HG02870 (cell line): ENCODE results near the gene HIGD2B.
A peak's percentile ranks its signal among the peaks of the same experiment; 100 is the strongest.
"Not testable (repeated sequence)": the region's sequence is repeated elsewhere in the genome, so short reads cannot be mapped to it uniquely, and the experiment has no call there.

Source experiments
- ATAC-seq: cut with Tn5 transposase; IDR thresholded peaks from one replicate; pipeline ENCODE4 v1.9.1; 2021; ENCODE audit warnings: mild to moderate bottlenecking, moderate library complexity; ENCODE audit not compliant: unreplicated experiment

HIGD2B gene

DNA sequence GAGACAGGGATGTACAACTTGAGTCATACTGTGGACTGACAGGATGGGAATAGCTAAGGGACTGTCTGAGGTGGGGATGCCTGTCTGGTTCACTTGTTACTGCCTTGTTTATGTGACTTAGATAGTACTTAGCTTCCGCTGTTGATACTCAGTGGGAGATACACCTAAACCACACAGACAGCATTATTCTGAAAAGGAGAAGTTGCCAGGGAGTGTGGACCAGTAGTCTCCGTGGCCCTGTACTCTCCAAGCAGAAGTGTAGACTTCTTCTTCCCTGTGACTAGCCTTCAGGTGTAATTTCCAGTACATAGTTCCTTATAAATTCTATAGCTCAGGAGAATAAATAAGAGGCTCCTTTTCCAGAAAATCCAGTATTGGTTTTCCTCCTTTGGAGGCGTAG lies 5.1 kb downstream of the HIGD2B start:
- ATAC-seq: no peak

DNA sequence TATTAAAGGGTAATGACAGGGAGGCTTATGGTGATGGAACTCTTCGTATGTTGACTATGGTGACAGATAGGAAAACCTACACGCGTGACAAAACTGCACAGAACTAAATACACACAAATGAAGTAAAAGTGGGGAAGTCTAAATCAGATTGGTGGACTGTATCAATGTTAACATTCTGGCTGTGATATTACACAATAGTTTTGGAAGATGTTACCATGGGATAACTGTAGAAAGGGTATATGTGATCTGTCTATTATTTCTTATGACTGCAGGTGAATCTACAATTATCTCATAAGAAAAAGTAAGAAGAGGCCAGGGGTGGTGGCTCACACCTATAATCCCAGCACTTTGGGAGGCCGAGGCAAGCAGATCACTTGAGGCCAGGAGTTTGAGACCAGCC lies 9.1 kb downstream of the HIGD2B start:
- no peak for ATAC-seq

DNA sequence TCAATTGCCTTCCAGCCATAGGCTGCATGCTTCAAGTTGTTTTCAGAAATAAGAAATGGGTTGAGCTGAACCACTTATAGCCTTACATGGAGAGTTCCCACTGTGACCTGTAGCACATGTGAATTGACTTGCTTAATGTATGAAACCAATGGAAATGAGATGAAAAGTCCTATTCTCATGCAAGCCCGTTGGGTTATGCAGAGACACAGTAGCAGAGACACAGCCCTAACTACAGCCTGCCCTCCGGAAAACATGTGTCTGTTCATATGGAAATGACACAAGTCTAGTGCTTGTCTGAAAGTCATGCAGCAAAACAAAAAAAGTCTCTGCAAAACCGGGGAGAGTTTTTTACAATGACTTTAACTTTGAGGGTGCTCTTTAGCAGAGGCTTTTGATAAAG lies 14.5 kb downstream of the HIGD2B start:
- no peak for ATAC-seq

DNA sequence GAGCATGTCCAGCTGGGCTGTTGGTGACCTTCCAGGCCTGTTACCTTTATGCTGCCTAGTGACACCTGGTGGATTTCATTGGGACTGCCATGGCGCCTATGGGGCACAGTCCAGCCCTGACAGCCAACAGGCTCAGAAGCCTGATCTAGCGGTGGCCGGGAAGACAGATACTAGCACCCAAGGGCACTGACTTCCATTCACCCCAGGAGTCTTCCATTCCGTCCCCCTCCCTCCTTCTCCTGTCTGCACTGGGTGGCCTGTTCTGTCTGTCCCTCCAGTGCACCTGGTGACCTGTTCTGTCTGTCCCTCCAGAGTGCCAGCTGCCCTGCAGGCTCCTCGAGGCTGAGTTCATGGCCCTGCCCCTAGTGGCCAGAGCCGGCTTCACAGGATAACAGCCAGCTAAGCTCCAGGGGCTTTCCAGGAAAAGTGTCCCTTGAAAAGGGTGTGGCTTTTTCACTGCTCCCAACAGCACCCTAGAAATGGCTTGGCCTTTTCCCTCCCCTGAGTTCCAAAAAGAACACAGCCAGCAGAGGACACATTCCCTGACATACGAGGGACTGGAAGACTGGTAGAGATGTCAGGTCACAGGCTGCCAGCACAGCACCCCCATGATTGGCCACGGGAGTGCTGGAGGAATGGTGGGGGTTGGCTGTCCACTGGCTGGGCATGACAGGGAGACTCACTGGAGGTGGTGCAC lies 15.2 kb downstream of the HIGD2B start:
- peak; percentile 69 for ATAC-seq

DNA sequence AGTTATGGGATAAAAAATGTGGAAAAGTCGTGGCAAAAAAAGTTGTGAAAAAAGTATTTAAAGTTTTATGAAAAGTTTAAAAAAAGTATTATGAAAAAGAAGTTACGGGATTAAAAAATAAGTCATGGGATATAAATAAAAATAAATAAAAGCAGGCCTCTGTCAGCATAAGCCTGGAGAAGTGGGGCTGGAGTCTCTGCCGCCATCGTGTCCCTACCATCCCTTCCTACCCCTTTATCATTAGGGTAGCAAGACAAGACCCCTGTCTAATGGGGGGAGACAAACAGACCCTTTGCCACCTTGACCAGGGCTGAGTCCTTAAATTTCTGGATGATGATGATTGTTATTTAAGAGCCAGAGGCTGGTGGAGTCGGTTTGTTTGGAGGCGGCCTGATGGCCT lies 16.2 kb downstream of the HIGD2B start:
- not testable (repeated sequence) for ATAC-seq

DNA sequence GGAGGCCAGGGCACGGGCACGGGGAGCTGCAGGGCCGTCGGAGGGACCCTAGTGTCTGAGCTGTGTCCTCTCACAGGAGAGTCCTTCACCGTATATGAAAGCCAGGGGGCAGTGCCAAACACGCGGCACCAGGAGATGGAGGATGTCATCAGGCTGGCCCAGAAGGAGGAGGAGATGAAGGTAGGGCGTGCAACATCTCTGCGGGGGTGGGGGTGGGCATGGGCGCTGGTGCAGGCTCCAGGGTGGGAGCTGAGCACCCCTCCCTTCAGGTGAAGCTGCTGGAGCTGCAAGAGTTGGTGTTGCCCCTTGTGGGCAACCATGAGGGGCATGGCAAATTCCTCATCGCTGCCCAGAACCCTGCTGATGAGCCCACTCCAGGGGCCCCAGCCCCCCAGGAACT lies 20.3 kb downstream of the HIGD2B start:
- not testable (repeated sequence) for ATAC-seq

- ATAC-seq: not testable (repeated sequence)
Observed at GRCh38 chr15:72663931-72664330, 22.1 kb downstream of the HIGD2B start.

DNA sequence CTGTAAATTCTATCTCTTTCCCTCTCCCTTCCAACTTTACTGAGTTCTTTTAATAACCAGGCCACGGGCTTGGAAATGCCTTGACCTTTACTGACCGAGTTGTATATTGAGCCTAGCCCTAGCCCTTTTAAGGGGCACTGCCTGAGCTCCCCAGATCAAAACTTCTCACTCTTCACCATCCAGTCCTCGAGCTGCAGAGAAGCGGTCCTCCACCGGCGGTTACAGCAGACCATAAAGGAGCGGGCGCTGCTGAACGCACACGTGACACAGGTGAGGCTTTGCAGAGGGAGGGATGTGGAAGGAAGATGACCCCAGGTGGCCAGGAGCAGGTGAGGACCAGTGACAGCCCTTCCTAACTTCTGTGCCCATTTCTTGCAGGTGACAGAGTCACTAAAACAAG lies 24.9 kb downstream of the HIGD2B start:
- not testable (repeated sequence) for ATAC-seq

GRCh38 chr15:72656014-72656413 lies 30.0 kb downstream of the HIGD2B start:
- not testable (repeated sequence) for ATAC-seq

DNA sequence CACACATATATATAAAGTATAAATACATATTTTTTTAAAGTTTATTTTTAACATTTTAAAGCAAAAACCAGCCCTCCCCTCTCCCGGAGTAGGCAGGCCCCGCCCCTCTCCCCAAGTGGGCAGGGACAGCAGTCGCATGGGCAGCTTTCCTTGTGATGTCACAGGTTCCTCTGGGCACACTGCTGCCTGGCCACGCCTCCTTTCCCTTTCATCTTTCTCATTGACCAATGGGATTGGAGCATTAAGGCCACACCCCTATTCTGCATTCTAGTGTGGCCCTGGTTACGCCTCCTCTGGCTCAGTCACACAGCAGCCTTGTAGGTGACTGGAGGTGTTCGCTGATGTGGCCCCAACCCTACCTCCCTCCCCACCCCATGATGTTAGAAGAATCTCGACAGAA lies 31.6 kb downstream of the HIGD2B start, which contains the start of gene GOLGA6B:
Gene GOLGA6B (plus strand): TSS at position 301 of the 400 bp plus-strand sequence. CDS start 41 bp downstream, at position 342.
- ATAC-seq: not testable (repeated sequence)

DNA sequence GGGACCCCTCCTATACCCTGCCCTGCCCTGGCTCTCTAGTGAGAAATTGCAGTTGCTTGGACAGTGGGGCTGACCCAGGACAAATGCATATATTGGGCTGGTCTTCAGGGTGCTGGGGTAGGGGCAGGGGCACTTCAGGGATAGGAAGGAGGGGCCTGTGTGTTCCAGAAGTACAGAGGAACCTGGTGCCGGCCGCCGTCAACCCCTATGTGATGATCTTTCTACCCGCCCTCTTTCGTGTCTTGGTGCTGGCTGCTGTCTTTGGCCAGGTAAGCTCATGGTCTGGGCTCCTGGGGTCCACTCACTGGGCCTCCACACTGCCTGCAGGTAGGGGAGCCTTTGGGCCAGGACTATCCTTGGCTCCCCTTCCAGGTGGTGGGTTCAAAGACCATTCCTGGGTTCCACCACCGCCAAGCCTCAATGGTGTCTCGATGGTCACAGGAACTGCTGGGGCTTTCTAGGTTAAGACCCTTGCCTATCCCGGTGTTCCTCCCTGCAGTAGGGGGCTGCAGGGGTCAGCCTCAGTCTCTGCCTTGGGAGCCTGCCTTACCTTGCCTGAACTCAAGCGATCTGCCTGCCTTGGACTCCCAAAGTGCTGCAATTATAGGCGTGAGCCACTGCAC lies 37.2 kb downstream of the HIGD2B start:
- ATAC-seq: not testable (repeated sequence)

DNA sequence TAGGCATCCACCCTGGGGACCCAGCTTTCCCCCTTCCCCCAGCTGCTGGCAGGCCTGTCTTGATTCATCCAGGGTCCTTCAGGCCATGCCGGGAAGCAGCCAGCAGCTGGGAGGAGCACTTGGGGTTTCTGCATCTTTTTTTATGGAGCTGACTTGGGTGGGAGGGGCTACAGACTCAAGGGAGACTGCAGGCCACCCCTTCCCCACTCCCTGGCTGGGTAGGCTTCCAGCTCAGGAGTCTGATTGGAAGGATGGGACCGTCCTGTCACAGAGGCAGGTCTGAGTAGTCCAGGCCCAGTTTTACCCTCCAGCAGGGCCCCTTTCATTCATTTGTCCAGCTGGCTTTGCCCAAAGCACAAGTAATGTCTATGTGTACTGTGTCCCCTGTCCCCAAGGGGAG lies 43.7 kb downstream of the HIGD2B start:
- not testable (repeated sequence) for ATAC-seq

- ATAC-seq: not testable (repeated sequence)
Observed at GRCh38 chr15:72639759-72640483, 46.1 kb downstream of the HIGD2B start.

DNA sequence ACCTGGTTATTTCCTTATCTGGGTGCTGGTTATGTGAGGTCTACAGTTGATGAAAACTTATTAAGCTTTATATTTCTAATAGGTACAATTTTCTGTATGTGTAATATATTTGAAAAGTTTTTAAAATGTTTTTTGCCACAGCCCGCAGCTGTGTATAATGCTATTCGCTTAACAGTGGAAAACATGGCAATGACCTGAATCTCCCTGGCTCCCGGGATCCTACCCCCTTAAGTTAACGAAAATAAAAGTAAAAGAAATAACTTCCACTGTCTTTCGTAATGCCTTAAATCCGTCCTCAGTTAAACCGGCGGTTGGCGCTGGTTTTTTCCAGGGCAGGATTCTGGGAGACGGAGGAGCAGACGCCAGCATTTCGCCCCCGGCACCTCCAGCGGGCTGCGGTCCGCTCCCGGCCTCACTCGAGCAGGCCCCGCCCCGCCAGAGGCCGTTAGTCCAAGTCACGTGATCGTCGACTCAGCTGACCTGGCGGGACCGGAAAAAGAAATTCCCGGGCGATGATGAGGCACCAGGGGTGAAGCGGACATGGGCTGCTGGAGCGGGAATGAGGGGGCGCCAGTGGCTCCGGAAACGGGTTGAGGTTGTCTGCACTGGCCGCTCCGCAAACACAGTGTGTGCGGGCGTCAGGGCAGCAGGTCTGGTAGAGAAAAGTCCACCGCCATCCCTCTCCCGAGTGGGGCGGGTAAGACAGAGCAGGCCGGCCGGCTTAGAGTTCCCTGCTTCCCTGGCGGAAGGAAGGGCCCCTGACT lies 49.3 kb downstream of the HIGD2B start:
- ATAC-seq: peak; percentile 72

- not testable (repeated sequence) for ATAC-seq
Observed at GRCh38 chr15:72629068-72629570, 56.9 kb downstream of the HIGD2B start.

DNA sequence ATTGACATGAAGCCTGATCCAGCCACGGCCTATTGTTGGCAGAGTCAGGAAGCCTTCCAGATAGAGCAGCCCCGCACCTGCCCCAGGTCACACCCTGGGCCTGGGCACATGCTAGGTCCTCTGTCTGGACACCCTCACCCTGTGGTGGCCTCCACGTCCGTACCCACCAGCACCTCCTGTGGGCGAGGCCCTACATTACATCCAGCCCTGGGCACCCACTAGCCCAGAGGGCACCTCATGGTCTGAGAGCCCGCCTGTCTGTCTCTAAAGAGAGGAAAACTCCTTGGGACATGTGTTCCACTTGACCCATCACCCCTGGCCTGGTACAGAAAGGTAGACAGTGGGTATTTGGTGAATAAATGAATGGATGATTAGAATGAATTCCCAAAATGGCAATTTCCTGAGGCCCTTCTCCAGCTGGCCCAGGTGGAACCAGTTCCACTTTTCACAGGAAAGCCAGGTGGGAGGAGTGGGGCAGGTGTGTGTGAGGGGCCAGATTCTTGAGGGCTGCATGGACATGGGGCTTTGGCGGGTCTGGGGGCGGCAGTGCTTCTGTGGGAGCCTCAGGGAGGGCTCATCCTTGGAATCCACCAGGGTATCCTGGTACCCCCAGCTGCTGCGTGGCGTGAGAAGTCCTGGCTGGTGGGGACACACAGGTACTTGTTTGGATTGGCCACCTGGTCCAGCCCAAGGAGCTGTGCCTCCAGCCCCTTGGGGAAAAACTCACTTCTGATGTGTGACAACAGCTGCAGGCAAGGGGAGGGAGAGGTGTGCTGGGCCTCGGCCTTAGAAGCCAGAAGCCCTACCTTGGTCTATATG lies 57.5 kb downstream of the HIGD2B start:
- ATAC-seq: not testable (repeated sequence)

DNA sequence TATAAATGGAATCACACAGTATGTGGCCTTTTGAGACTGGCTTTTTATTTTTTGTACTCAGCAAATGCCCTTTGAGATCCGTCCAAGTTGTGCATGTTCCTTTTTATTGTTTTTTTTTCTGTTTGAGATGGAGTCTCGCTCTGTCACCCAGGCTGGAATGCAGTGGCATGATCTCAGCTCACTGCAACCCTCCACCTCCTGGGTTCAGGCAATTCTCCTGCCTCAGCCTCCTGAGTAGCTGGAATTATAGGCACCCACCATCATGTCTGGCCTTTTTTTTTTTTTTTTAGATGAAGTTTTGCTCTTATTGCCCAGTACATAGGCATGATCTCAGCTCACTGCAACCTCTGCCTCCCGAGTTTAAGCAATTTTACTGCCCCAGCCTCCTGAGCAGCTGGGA lies 59.8 kb downstream of the HIGD2B start:
- ATAC-seq: not testable (repeated sequence)
